Measurements from ENCODE around the gene CACNG6. TPM values are rescaled to one million over a fixed set of nuclear protein-coding genes. Genes with fewer than 3 reads are reported as not detected.

CACNG6 gene
- total and polyA plus RNA-seq, 2 of the 13 experiments (the other 11 are each of a cell fraction or from before 2014, with no cell fraction given): not detected

- H3K79me2 ChIP-seq (ENCODE audit: insufficient read depth, low read length): no peaks in the 10 kb centered on the region
- no peaks in the 10 kb centered on the region for H3K9me3 ChIP-seq (ENCODE audit: low read length)
- BruUV-seq (replicated peaks): no TSS peak
- no peaks in the 10 kb centered on the region for H3K4me1 ChIP-seq (ENCODE audit: insufficient read depth, low read length)
- DNase-seq (ENCODE audit: low spot score) (no peak), ATAC-seq (no peak), FAIRE-seq (no peak)
- in situ Hi-C loops (cut with HindIII; ENCODE audit: extremely low pct_ligation_motif_present, low pct_unique_long_range_greater_than_20kb): no loop called here
- WGBS (ENCODE audit: low lambda C conversion rate): 26% methylated on average over 28 of the region's 43 CpGs
- H2AFZ ChIP-seq (ENCODE audit: low read length): no peak overlapping the region
- H3K27me3 ChIP-seq (ENCODE audit: control insufficient read depth in 1 of 2, insufficient read depth in 2 of 2, low read length in 2 of 2): peaks cover 8 to 49% of the 10 kb centered on the region in 2 experiments
- ChIA-PET POLR2A (no interaction called here), CTCF (ENCODE audit: low intra/inter-chr PET ratio, low total read pairs) (no interaction called here)
- no peak overlapping the region for H3K27ac ChIP-seq (ENCODE audit: extremely low read length, insufficient read depth, low read length)
- H3K4me2 ChIP-seq (ENCODE audit: low read depth, low read length): no peak overlapping the region
- H3K36me3 ChIP-seq (replicated peaks in 1 of 2; ENCODE audit: control insufficient read depth in 1 of 2, insufficient read depth in 2 of 2, low read length in 2 of 2): no peaks in the 10 kb centered on the region
- intact Hi-C loops (cut with micrococcal nuclease; ENCODE audit: unreplicated experiment): no loop called here
- H3K4me3 ChIP-seq (replicated peaks in 1 of 3; ENCODE audit: insufficient read depth in 1 of 3, low read depth in 2 of 3, low read length in 3 of 3): no peak overlapping the region
- no peak overlapping the region for H3K9ac ChIP-seq (ENCODE audit: insufficient read depth, low read depth, low read length)
- TF ChIP-seq RORA (CRISPR knock-in tag; IDR thresholded peaks at IDR 0.05) (no peak), LBX2 (CRISPR knock-in tag; IDR thresholded peaks at IDR 0.05; ENCODE audit: borderline replicate concordance) (no peak), ZBED4 (CRISPR knock-in tag; IDR thresholded peaks at IDR 0.05; ENCODE audit: borderline replicate concordance) (no peak)
- H4K20me1 ChIP-seq (ENCODE audit: insufficient read depth, low read length): no peaks in the 10 kb centered on the region
These were observed 1.4 kb downstream of the CACNG6 start for GRCh38 chr19:53992815-53993214.

GRCh38 chr19:53993448-53993847 is 2.0 kb downstream of the CACNG6 start:
- no TSS peak for BruUV-seq (replicated peaks)
- Histone ChIP-seq H2AFZ (ENCODE audit: low read length) (no peak overlapping the region), H3K9me3 (ENCODE audit: low read length) (no peaks in the 10 kb centered on the region), H3K27me3 (ENCODE audit: control insufficient read depth in 1 of 2, insufficient read depth in 2 of 2, low read length in 2 of 2) (peaks cover 8 to 49% of the 10 kb centered on the region in 2 experiments), H3K4me2 (ENCODE audit: low read depth, low read length) (no peak overlapping the region), H3K36me3 (replicated peaks in 1 of 2; ENCODE audit: control insufficient read depth in 1 of 2, insufficient read depth in 2 of 2, low read length in 2 of 2) (no peaks in the 10 kb centered on the region), H4K20me1 (ENCODE audit: insufficient read depth, low read length) (no peaks in the 10 kb centered on the region), H3K9ac (ENCODE audit: insufficient read depth, low read depth, low read length) (no peak overlapping the region), H3K79me2 (ENCODE audit: insufficient read depth, low read length) (no peaks in the 10 kb centered on the region), H3K4me1 (ENCODE audit: insufficient read depth, low read length) (no peaks in the 10 kb centered on the region), H3K4me3 (replicated peaks in 1 of 3; ENCODE audit: insufficient read depth in 1 of 3, low read depth in 2 of 3, low read length in 3 of 3) (no peak overlapping the region), H3K27ac (ENCODE audit: extremely low read length, insufficient read depth, low read length) (no peak overlapping the region)
- no peak for ATAC-seq
- in situ Hi-C loops (cut with HindIII; ENCODE audit: extremely low pct_ligation_motif_present, low pct_unique_long_range_greater_than_20kb) (no loop called here), intact Hi-C loops (cut with micrococcal nuclease; ENCODE audit: unreplicated experiment) (no loop called here)
- DNase-seq (ENCODE audit: low spot score): no peak
- 7% methylated on average over 2 of the region's 3 CpGs for WGBS (ENCODE audit: low lambda C conversion rate)
- FAIRE-seq: no peak
- CTCF ChIA-PET (ENCODE audit: low intra/inter-chr PET ratio, low total read pairs): no interaction called here
- TF ChIP-seq ZNF333 (CRISPR knock-in tag; IDR thresholded peaks at IDR 0.05; ENCODE audit: borderline replicate concordance): no peak
- TF ChIP-seq TP53 (CRISPR knock-in tag; conservative IDR thresholded peaks at IDR 0.05): no peak
- no peak for TF ChIP-seq KLF9 (CRISPR knock-in tag; IDR thresholded peaks at IDR 0.05; ENCODE audit: low read depth)
- TF ChIP-seq ZNF773 (CRISPR knock-in tag; IDR thresholded peaks at IDR 0.05; ENCODE audit: borderline replicate concordance): no peak
- no peak for TF ChIP-seq ZSCAN22 (CRISPR knock-in tag; IDR thresholded peaks at IDR 0.05)
- TF ChIP-seq U2AF1 (optimal IDR thresholded peaks at IDR 0.05; ENCODE audit: low read depth, low read length): no peak
- TF ChIP-seq ZNF383 (CRISPR knock-in tag; IDR thresholded peaks at IDR 0.05; ENCODE audit: borderline replicate concordance): no peak
- no peak for TF ChIP-seq ZNF605 (CRISPR knock-in tag; IDR thresholded peaks at IDR 0.05)
- TF ChIP-seq HHEX (CRISPR knock-in tag; IDR thresholded peaks at IDR 0.05): no peak
- no peak for TF ChIP-seq CC2D1A (CRISPR knock-in tag; IDR thresholded peaks at IDR 0.05)
- POLR2A ChIA-PET: no interaction called here

Measured in HepG2 (cell line).